Transverse colon (tissue), 4 donors: ENCODE measurements around the gene CCDC82. TPM values are rescaled to one million over a fixed set of nuclear protein-coding genes. Genes with fewer than 3 reads are reported as not detected.
A peak's percentile ranks its signal among the peaks of the same experiment; 100 is the strongest.
"Not testable (repeated sequence)": the region's sequence is repeated elsewhere in the genome, so short reads cannot be mapped to it uniquely, and the experiment has no call there.

Experiments used
- DNase-seq: peaks from one replicate; pipeline ENCODE4 v3.0.0-alpha.2; 2019
- H3K27ac ChIP-seq, 4 donors: fragments of 200-600 bp; sonication (generic); 2 replicates each; pipeline ENCODE4 v1.5.1; 2016 to 2018; ENCODE audit warnings: inconsistent platforms in 4 of 4
- H3K27me3 ChIP-seq: fragments of 200-600 bp; sonication (generic); 2 replicates; pipeline ENCODE4 v1.5.1; 2017; ENCODE audit warnings: inconsistent platforms
- H3K36me3 ChIP-seq, 4 donors: fragments of 200-600 bp; sonication (generic); 2 replicates each; pipeline ENCODE4 v1.5.1; 2017 to 2019; ENCODE audit warnings: inconsistent platforms in 4 of 4
- H3K4me1 ChIP-seq, 4 donors: fragments of 200-600 bp; sonication (generic); 2 replicates each; pipeline ENCODE4 v1.5.1; 2017 to 2020; ENCODE audit warnings: inconsistent platforms in 4 of 4
- H3K4me3 ChIP-seq, 4 donors: fragments of 200-600 bp; sonication (generic); 1 replicate in 1 of 4; 2 replicates in 3 of 4; pipeline versions ENCODE4 v1.5.1 to v1.6.1; 2017 to 2019; ENCODE audit warnings: inconsistent platforms in 4 of 4
- H3K9me3 ChIP-seq, 2 donors: fragments of 200-600 bp; sonication (generic); 2 replicates each; pipeline ENCODE4 v1.5.1; 2017 to 2019; ENCODE audit warnings: inconsistent platforms in 2 of 2
- CTCF ChIP-seq, 5 experiments: fragments of 200-600 bp in 3 of 5; fragments of 450-650 bp in 2 of 5; sonication (generic) in 3 of 5; IDR thresholded peaks; 1 replicate in 2 of 5; 2 replicates in 3 of 5; pipeline ENCODE4 v1.5.1; 2016 to 2017; ENCODE audit warnings: antibody characterized with exemption in 5 of 5, inconsistent platforms in 3 of 5, mild to moderate bottlenecking in 2 of 5, moderate library complexity in 1 of 5
- EP300 ChIP-seq: sonication (generic); formaldehyde crosslinking; IDR thresholded peaks from one replicate; pipeline ENCODE4 v1.6.1; 2017; ENCODE audit warnings: antibody characterized with exemption, low read depth
- POLR2A ChIP-seq: fragments of 450-650 bp; IDR thresholded peaks from one replicate; pipeline ENCODE4 v1.6.1; 2016; ENCODE audit warnings: antibody characterized with exemption, mild to moderate bottlenecking, moderate library complexity
- POLR2AphosphoS5 ChIP-seq, 3 donors: sonication (generic); formaldehyde crosslinking; IDR thresholded peaks; one replicate each; pipeline ENCODE4 v1.6.1; 2016; ENCODE audit warnings: antibody characterized with exemption in 3 of 3
- WGBS, 2 donors: methylation state at CpG; one replicate each; pipeline ENCODE4 v1.1.5; 2018; ENCODE audit warnings: low coverage in 1 of 2; 5-methylcytosine and 5-hydroxymethylcytosine counted together
- in situ Hi-C, 4 donors: fragments of 200-750 bp; cut with MboI; loops; one replicate each; pipeline versions ENCODE4 v1.15.0 to v1.15.1; 2017; ENCODE audit warnings: low sequenced_read_pairs in 3 of 4, low pct_ligation_motif_present in 1 of 4, low pct_unique_long_range_greater_than_20kb in 1 of 4
- intact Hi-C: fragments of 100-400 bp; cut with DNase I; formaldehyde crosslinking; loops from one replicate; pipeline ENCODE4 v1.15.1; 2023; ENCODE audit warnings: low total_unique reads
- total RNA-seq, 4 donors: library from RNA; depleted of rRNA; stranded (reverse); fragments of >200 nt; gene quantifications; one replicate each; pipeline ENCODE4 v1.1.0, GENCODE V29; 2016

CCDC82 gene
- total RNA-seq, 4 donors from 2014 or later, result 9.6 to 41.1 (median 23.8) TPM

- Histone ChIP-seq H3K27me3 (no peaks in the 10 kb centered on the region), H3K9me3 (no peaks in the 10 kb centered on the region), H3K36me3 (no peaks in the 10 kb centered on the region), H3K27ac (no peak overlapping the region), H3K4me3 (no peak overlapping the region), H3K4me1 (no peaks in the 10 kb centered on the region)
- TF ChIP-seq POLR2AphosphoS5 (IDR thresholded peaks at IDR 0.05) (no peak), EP300 (no peak), CTCF (IDR thresholded peaks at IDR 0.05) (no peak), POLR2A (no peak)
- intact Hi-C loops (no loop called here), in situ Hi-C loops (no loop called here)
- WGBS, 2 donors, result 80% methylated on average over 1 of the region's 1 CpG; no CpG with 5 or more reads in 1 of the 2 donors
- no peak for DNase-seq
Observed at GRCh38 chr11:96412761-96413381, 23.2 kb upstream of the CCDC82 start.

GRCh38 chr11:96411412-96411811, 21.7 kb upstream of the CCDC82 start:
- H3K4me1 ChIP-seq, DNase-seq, intact Hi-C loops, H3K27me3 ChIP-seq, in situ Hi-C loops, H3K9me3 ChIP-seq, H3K36me3 ChIP-seq: not testable (repeated sequence)
- peak overlapping the region; percentile 23 to 55 (median 52) for H3K27ac ChIP-seq
- H3K4me3 ChIP-seq, result peak overlapping the region in 3 of 4 donors; percentile 17 to 34 (median 22)
- 64 to 68% methylated on average over 4 to 18 of the region's 18 CpGs for WGBS, 2 donors

- no peaks in the 10 kb centered on the region for H3K27me3 ChIP-seq
- no peak overlapping the region for H3K27ac ChIP-seq
- no peak overlapping the region for H3K4me3 ChIP-seq
- 75 to 83% methylated on average over 1 of the region's 1 CpG for WGBS, 2 donors
- H3K9me3 ChIP-seq, result no peaks in the 10 kb centered on the region
- in situ Hi-C loops (no loop called here), intact Hi-C loops (no loop called here)
- no peaks in the 10 kb centered on the region for H3K36me3 ChIP-seq
- H3K4me1 ChIP-seq, result no peaks in the 10 kb centered on the region
- TF ChIP-seq CTCF (IDR thresholded peaks at IDR 0.05) (no peak), POLR2A (no peak), EP300 (no peak), POLR2AphosphoS5 (IDR thresholded peaks at IDR 0.05) (no peak)
- DNase-seq, result no peak
Observed at GRCh38 chr11:96400697-96401096, 11.0 kb upstream of the CCDC82 start.

GRCh38 chr11:96397863-96398262, 8.2 kb upstream of the CCDC82 start:
- H3K9me3 ChIP-seq, result no peaks in the 10 kb centered on the region
- intact Hi-C loops (no loop called here), in situ Hi-C loops (loop anchor here in 1 of 4 donors (25.0 kb wide), 1 partner anchor 561 kb away; no protein-coding TSS in a partner anchor)
- TF ChIP-seq EP300 (no peak), POLR2AphosphoS5 (IDR thresholded peaks at IDR 0.05) (no peak), POLR2A (no peak), CTCF (IDR thresholded peaks at IDR 0.05) (no peak)
- H3K4me3 ChIP-seq, result no peak overlapping the region
- peaks cover 0 to 4% (median 0%) of the 10 kb centered on the region in 4 donors for H3K4me1 ChIP-seq
- H3K36me3 ChIP-seq, result no peaks in the 10 kb centered on the region
- no peak overlapping the region for H3K27ac ChIP-seq
- no peaks in the 10 kb centered on the region for H3K27me3 ChIP-seq
- WGBS, 2 donors, result 93 to 94% methylated on average over 2 to 3 of the region's 3 CpGs
- DNase-seq, result no peak

- H3K4me3 ChIP-seq, result no peak overlapping the region
- H3K36me3 ChIP-seq, result no peaks in the 10 kb centered on the region
- no peaks in the 10 kb centered on the region for H3K9me3 ChIP-seq
- H3K27me3 ChIP-seq, result no peaks in the 10 kb centered on the region
- intact Hi-C loops (no loop called here), in situ Hi-C loops (loop anchor here in 1 of 4 donors (25.0 kb wide), 1 partner anchor 559 kb away; no protein-coding TSS in a partner anchor)
- H3K27ac ChIP-seq, result no peak overlapping the region
- peaks cover 0 to 4% (median 0%) of the 10 kb centered on the region in 4 donors for H3K4me1 ChIP-seq
- no peak for TF ChIP-seq CTCF (IDR thresholded peaks at IDR 0.05)
- no peak for TF ChIP-seq POLR2A
- no peak for TF ChIP-seq EP300
- TF ChIP-seq POLR2AphosphoS5 (IDR thresholded peaks at IDR 0.05), result no peak
- DNase-seq, result no peak
- WGBS, 2 donors, result 75 to 84% methylated on average over 4 of the region's 4 CpGs
Observed at GRCh38 chr11:96396637-96397036, 6.9 kb upstream of the CCDC82 start.
